ENCODE data around the gene USP35. TPM values are rescaled to one million over a fixed set of nuclear protein-coding genes. Genes with fewer than 3 reads are reported as not detected.

The USP35 gene
- total RNA-seq, 1 experiment from 2014 or later, result 10.6 TPM

GRCh38 chr11:78180751-78181150 lies 8.0 kb upstream of the USP35 start (continued):
- TF ChIP-seq KAT7 (CRISPR knock-in tag; IDR thresholded peaks at IDR 0.05; ENCODE audit: borderline replicate concordance) (no peak), ETV6 (CRISPR knock-in tag; IDR thresholded peaks at IDR 0.05) (no peak), EMX1 (CRISPR knock-in tag; IDR thresholded peaks at IDR 0.05) (no peak), MYBL2 (CRISPR knock-in tag; IDR thresholded peaks at IDR 0.05) (no peak), NR3C1 (CRISPR knock-in tag; conservative IDR thresholded peaks at IDR 0.05; ENCODE audit: low read depth) (no peak), NR1H2 (CRISPR knock-in tag; IDR thresholded peaks at IDR 0.05) (no peak), STAT6 (CRISPR knock-in tag; conservative IDR thresholded peaks at IDR 0.05; ENCODE audit: low read depth) (no peak)

GRCh38 chr11:78181185-78181584 lies 7.5 kb upstream of the USP35 start:
- H3K4me1 Mint-ChIP-seq, result 0 out of 2 replicates have a peak, but pooled peaks cover 3% of the 10 kb centered on the region

More at GRCh38 chr11:78181185-78181584, 7.5 kb upstream of the USP35 start:
- Mint-ChIP-seq H3K27ac (no peak overlapping the region), H3K9me3 (peaks cover 3% of the 10 kb centered on the region), H3K4me3 (no peak overlapping the region), H3K36me3 (no peaks in the 10 kb centered on the region; the same call in 1 of the 2 replicates), H3K27me3 (ENCODE audit: low read depth) (no peaks in the 10 kb centered on the region)
- ChIA-PET POLR2A (no interaction called here), CTCF (no interaction called here)
- DNase-seq (ENCODE audit: low spot score) (no peak), ATAC-seq (no peak)
- no peak for TF ChIP-seq KAT7 (CRISPR knock-in tag; IDR thresholded peaks at IDR 0.05; ENCODE audit: borderline replicate concordance)
- no peak for TF ChIP-seq SP1 (CRISPR knock-in tag; conservative IDR thresholded peaks at IDR 0.05)
- no peak for TF ChIP-seq E2F1 (CRISPR knock-in tag; IDR thresholded peaks at IDR 0.05)
- TF ChIP-seq SMAD3 (CRISPR knock-in tag; IDR thresholded peaks at IDR 0.05; ENCODE audit: borderline replicate concordance), result no peak
- no peak for TF ChIP-seq PRDM15 (CRISPR knock-in tag; IDR thresholded peaks at IDR 0.05)
- TF ChIP-seq JAZF1 (CRISPR knock-in tag; IDR thresholded peaks at IDR 0.05), result no peak
- TF ChIP-seq ATF6 (CRISPR knock-in tag; IDR thresholded peaks at IDR 0.05), result no peak
- TF ChIP-seq NFE2L1 (CRISPR knock-in tag; IDR thresholded peaks at IDR 0.05), result no peak
- TF ChIP-seq RELA (CRISPR knock-in tag; IDR thresholded peaks at IDR 0.05; ENCODE audit: borderline replicate concordance), result no peak
- no peak for TF ChIP-seq FOXP4 (CRISPR knock-in tag; IDR thresholded peaks at IDR 0.05)
- no peak for TF ChIP-seq TEAD1 (CRISPR knock-in tag; IDR thresholded peaks at IDR 0.05)
- no peak for TF ChIP-seq FOXP1 (CRISPR knock-in tag; IDR thresholded peaks at IDR 0.05; ENCODE audit: borderline replicate concordance)
- TF ChIP-seq AR (CRISPR knock-in tag; IDR thresholded peaks at IDR 0.05), result no peak
